ENCODE measurements around the gene RPL31.

Gene RPL31

GRCh38 chr2:101012706-101013181 is 10.7 kb downstream of the RPL31 start:
- Histone ChIP-seq H3K4me1 (ENCODE audit: insufficient read depth, low read length) (no peaks in the 10 kb centered on the region), H3K4me2 (ENCODE audit: insufficient read depth, low read length) (no peak overlapping the region), H3K4me3 (ENCODE audit: low read depth in 1 of 2, low read length in 2 of 2) (no peak overlapping the region), H2AFZ (ENCODE audit: low read depth, low read length) (no peak overlapping the region), H3K9me3 (ENCODE audit: insufficient read depth, low read length, severe bottlenecking) (no peaks in the 10 kb centered on the region), H3K36me3 (ENCODE audit: insufficient read depth, low read length) (peaks cover 35% of the 10 kb centered on the region; the same call in 1 of the 2 replicates), H3K27me3 (ENCODE audit: insufficient read depth, low read length, poor library complexity) (no peaks in the 10 kb centered on the region), H4K20me1 (ENCODE audit: insufficient read depth, low read length) (no peaks in the 10 kb centered on the region), H3K27ac (ENCODE audit: low read length) (no peak overlapping the region), H3K79me2 (ENCODE audit: insufficient read depth, low read length) (no peaks in the 10 kb centered on the region), H3K9ac (ENCODE audit: low read depth, low read length) (no peak overlapping the region)
- TF ChIP-seq CTCF (IDR thresholded peaks at IDR 0.05; ENCODE audit: borderline replicate concordance, extremely low read depth, low read length, poor library complexity, severe bottlenecking) (peak; percentile 90), EZH2 (IDR thresholded peaks at IDR 0.05; ENCODE audit: borderline replicate concordance, low read depth, low read length, severe bottlenecking) (no peak)
- peak; percentile 48 for DNase-seq
- ATAC-seq (ENCODE audit: insufficient read depth, low read depth), result no peak

GRCh38 chr2:101014264-101014857 is 12.3 kb downstream of the RPL31 start:
- Histone ChIP-seq H3K27ac (ENCODE audit: low read length) (no peak overlapping the region), H3K9ac (ENCODE audit: low read depth, low read length) (no peak overlapping the region), H3K9me3 (ENCODE audit: insufficient read depth, low read length, severe bottlenecking) (no peaks in the 10 kb centered on the region), H3K4me1 (ENCODE audit: insufficient read depth, low read length) (no peaks in the 10 kb centered on the region), H3K36me3 (ENCODE audit: insufficient read depth, low read length) (peaks cover 34% of the 10 kb centered on the region), H3K4me2 (ENCODE audit: insufficient read depth, low read length) (no peak overlapping the region), H3K4me3 (ENCODE audit: low read depth in 1 of 2, low read length in 2 of 2) (no peak overlapping the region), H3K27me3 (ENCODE audit: insufficient read depth, low read length, poor library complexity) (no peaks in the 10 kb centered on the region), H4K20me1 (ENCODE audit: insufficient read depth, low read length) (no peaks in the 10 kb centered on the region), H3K79me2 (ENCODE audit: insufficient read depth, low read length) (no peaks in the 10 kb centered on the region), H2AFZ (ENCODE audit: low read depth, low read length) (no peak overlapping the region)
- ATAC-seq (ENCODE audit: insufficient read depth, low read depth) (no peak), DNase-seq (no peak)
- TF ChIP-seq EZH2 (IDR thresholded peaks at IDR 0.05; ENCODE audit: borderline replicate concordance, low read depth, low read length, severe bottlenecking) (no peak), CTCF (IDR thresholded peaks at IDR 0.05; ENCODE audit: borderline replicate concordance, extremely low read depth, low read length, poor library complexity, severe bottlenecking) (no peak)

DNA sequence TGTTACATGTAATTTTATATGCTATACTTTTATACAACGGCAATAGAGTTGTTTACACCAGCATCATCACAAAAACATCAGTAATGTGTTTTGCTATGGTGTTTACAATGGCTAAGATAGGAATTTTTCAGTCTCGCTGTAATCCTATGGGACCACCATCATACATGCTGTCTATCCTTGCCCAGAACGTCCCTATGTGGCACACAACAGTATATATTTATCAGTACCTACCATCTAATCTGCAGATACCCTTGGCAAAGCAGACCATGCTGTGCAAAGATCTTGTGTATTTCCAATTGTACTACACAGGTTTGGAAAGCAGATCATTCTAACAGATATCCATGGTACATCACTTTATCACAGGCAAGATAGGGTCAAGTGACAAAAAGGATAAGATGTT is 15.3 kb downstream of the RPL31 start:
- Histone ChIP-seq H3K79me2 (ENCODE audit: insufficient read depth, low read length) (no peaks in the 10 kb centered on the region), H3K9ac (ENCODE audit: low read depth, low read length) (no peak overlapping the region), H3K36me3 (ENCODE audit: insufficient read depth, low read length) (peaks cover 42% of the 10 kb centered on the region), H4K20me1 (ENCODE audit: insufficient read depth, low read length) (no peaks in the 10 kb centered on the region), H3K9me3 (ENCODE audit: insufficient read depth, low read length, severe bottlenecking) (no peaks in the 10 kb centered on the region), H3K27ac (ENCODE audit: low read length) (no peak overlapping the region), H2AFZ (ENCODE audit: low read depth, low read length) (no peak overlapping the region), H3K27me3 (ENCODE audit: insufficient read depth, low read length, poor library complexity) (no peaks in the 10 kb centered on the region), H3K4me2 (ENCODE audit: insufficient read depth, low read length) (no peak overlapping the region), H3K4me3 (ENCODE audit: low read depth in 1 of 2, low read length in 2 of 2) (no peak overlapping the region), H3K4me1 (ENCODE audit: insufficient read depth, low read length) (no peaks in the 10 kb centered on the region)
- DNase-seq (no peak), ATAC-seq (ENCODE audit: insufficient read depth, low read depth) (no peak)
- TF ChIP-seq EZH2 (IDR thresholded peaks at IDR 0.05; ENCODE audit: borderline replicate concordance, low read depth, low read length, severe bottlenecking) (no peak), CTCF (IDR thresholded peaks at IDR 0.05; ENCODE audit: borderline replicate concordance, extremely low read depth, low read length, poor library complexity, severe bottlenecking) (no peak)
